Limb (tissue), 2 donors: Measurements from ENCODE around the gene RPL37A.
A peak's percentile ranks its signal among the peaks of the same experiment; 100 is the strongest.
"Not testable (repeated sequence)": the region's sequence is repeated elsewhere in the genome, so short reads cannot be mapped to it uniquely, and the experiment has no call there.

Experiments used
- DNase-seq, 2 donors: peaks; one replicate each; pipeline ENCODE4 v3.0.0-alpha.2; 2016; ENCODE audit errors: extremely low spot score in 2 of 2

The RPL37A gene

GRCh38 chr2:216517447-216518225 lies 19.0 kb downstream of the RPL37A start:
- no peak for DNase-seq

- not testable (repeated sequence) for DNase-seq
Observed at GRCh38 chr2:216518566-216519119, 20.0 kb downstream of the RPL37A start.

- peak; percentile 74 to 90 for DNase-seq
Observed at GRCh38 chr2:216519154-216519762, 20.6 kb downstream of the RPL37A start.

- peak in 1 of 2 donors; percentile 32 for DNase-seq
Observed at GRCh38 chr2:216520112-216520511, 21.5 kb downstream of the RPL37A start.

GRCh38 chr2:216522892-216523502 lies 24.4 kb downstream of the RPL37A start:
- DNase-seq, result no peak

GRCh38 chr2:216525972-216526371 lies 27.3 kb downstream of the RPL37A start:
- no peak for DNase-seq

GRCh38 chr2:216526939-216527338 lies 28.3 kb downstream of the RPL37A start:
- DNase-seq, result no peak

GRCh38 chr2:216527600-216527999 lies 29.0 kb downstream of the RPL37A start:
- DNase-seq, result no peak

GRCh38 chr2:216532562-216532961 lies 33.9 kb downstream of the RPL37A start:
- DNase-seq, result no peak

GRCh38 chr2:216533609-216534008 lies 35.0 kb downstream of the RPL37A start:
- no peak for DNase-seq

GRCh38 chr2:216534809-216535208 lies 36.2 kb downstream of the RPL37A start:
- DNase-seq, result no peak

GRCh38 chr2:216535454-216535995 lies 36.9 kb downstream of the RPL37A start:
- DNase-seq, result no peak

GRCh38 chr2:216536734-216537210 lies 38.1 kb downstream of the RPL37A start:
- DNase-seq, result peak in 1 of 2 donors; percentile 73

GRCh38 chr2:216537366-216537765 lies 38.7 kb downstream of the RPL37A start:
- no peak for DNase-seq

- DNase-seq, result no peak
Observed at GRCh38 chr2:216538538-216538937, 39.9 kb downstream of the RPL37A start.

- DNase-seq, result no peak
Observed at GRCh38 chr2:216539120-216539519, 40.5 kb downstream of the RPL37A start.

- DNase-seq, result no peak
Observed at GRCh38 chr2:216539791-216540241, 41.2 kb downstream of the RPL37A start.

GRCh38 chr2:216540920-216541319 lies 42.3 kb downstream of the RPL37A start:
- no peak for DNase-seq

- DNase-seq, result no peak
Observed at GRCh38 chr2:216541505-216541904, 42.9 kb downstream of the RPL37A start.

GRCh38 chr2:216545359-216545758 lies 46.7 kb downstream of the RPL37A start:
- no peak for DNase-seq

- no peak for DNase-seq
Observed at GRCh38 chr2:216546241-216546640, 47.6 kb downstream of the RPL37A start.
